ENCODE data around the gene NGEF.

GRCh38 chr2:232897598-232898408, 115.3 kb downstream of the NGEF start:
- no peak for TF ChIP-seq CTCF (IDR thresholded peaks at IDR 0.05)
- TF ChIP-seq USF1 (CRISPR knock-in tag; IDR thresholded peaks at IDR 0.05), result no peak
- TF ChIP-seq NFYB (CRISPR knock-in tag; conservative IDR thresholded peaks at IDR 0.05; ENCODE audit: low read depth), result no peak
- TF ChIP-seq, protein P1, sequence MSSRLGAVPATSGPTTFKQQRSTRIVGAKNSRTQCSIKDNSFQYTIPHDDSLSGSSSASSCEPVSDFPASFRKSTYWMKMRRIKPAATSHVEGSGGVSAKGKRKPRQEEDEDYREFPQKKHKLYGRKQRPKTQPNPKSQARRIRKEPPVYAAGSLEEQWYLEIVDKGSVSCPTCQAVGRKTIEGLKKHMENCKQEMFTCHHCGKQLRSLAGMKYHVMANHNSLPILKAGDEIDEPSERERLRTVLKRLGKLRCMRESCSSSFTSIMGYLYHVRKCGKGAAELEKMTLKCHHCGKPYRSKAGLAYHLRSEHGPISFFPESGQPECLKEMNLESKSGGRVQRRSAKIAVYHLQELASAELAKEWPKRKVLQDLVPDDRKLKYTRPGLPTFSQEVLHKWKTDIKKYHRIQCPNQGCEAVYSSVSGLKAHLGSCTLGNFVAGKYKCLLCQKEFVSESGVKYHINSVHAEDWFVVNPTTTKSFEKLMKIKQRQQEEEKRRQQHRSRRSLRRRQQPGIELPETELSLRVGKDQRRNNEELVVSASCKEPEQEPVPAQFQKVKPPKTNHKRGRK (CRISPR knock-in tag; IDR thresholded peaks at IDR 0.05; ENCODE audit: borderline replicate concordance), result no peak
